Measurements from ENCODE around the gene TNIK.

- TF ChIP-seq SIN3A (IDR thresholded peaks at IDR 0.05; ENCODE audit: borderline replicate concordance, insufficient read depth, low read length) = no peak
- no peak for TF ChIP-seq REST (IDR thresholded peaks at IDR 0.05; ENCODE audit: insufficient read depth in 1 of 2, low read depth in 2 of 2, low read length in 2 of 2)
- TF ChIP-seq POLR2AphosphoS5 (IDR thresholded peaks at IDR 0.05; ENCODE audit: low read depth, low read length) = no peak
Observed at GRCh38 chr3:171388527-171388926, 71.7 kb downstream of the TNIK start.

Measured in PFSK-1 (cell line).